ENCODE results near the gene CASTOR1. TPM values are rescaled to one million over a fixed set of nuclear protein-coding genes. Genes with fewer than 3 reads are reported as not detected.

Gene CASTOR1
- total and polyA plus RNA-seq, 11 donors: 3.8 to 16.6 (median 7.1) TPM

DNA sequence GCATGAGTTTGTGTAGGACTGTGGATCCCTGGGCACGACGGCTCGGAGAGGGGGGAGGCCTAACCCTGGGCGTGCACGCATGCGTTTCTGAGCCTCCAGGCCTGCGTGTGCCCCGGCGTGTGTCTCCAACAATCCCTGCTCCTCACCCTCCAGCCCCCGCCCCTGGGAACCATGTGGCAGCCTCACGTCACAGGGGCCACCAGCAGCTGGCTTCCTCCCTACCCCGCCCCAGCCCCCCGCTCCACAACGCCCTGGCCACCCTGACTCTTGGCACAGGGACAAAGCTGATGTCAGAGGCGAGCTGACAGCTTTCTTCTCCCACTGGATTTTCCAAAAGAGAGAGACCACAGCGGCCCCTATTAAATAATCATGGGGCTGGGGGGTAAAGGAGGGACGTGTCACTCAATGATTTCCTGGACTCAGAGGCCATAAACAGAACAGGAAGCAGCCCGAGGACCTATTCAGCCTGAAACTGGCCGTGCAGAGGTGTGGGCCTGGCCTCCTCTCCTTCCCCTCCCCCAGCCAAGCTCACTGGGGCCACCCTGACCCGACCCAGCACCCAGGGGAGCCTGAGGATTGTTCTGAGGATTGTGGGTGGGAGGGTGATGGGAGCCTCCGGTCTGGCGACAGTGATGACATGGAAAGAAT is 36.0 kb downstream of the CASTOR1 start:
- H3K27me3 ChIP-seq: peaks cover 0 to 20% (median 4%) of the 10 kb centered on the region in 9 donors
- no peaks in the 10 kb centered on the region for H3K36me3 ChIP-seq
- H3K9me3 ChIP-seq: no peaks in the 10 kb centered on the region
- peak overlapping the region in 1 of 12 donors; percentile 2 for H3K4me3 ChIP-seq
- peak overlapping the region in 6 of 12 donors; percentile 10 to 70 (median 39) for H3K27ac ChIP-seq
- peaks cover 0 to 52% (median 17%) of the 10 kb centered on the region in 12 donors for H3K4me1 ChIP-seq
- WGBS, 4 donors: 21 to 36% (median 27%) methylated on average over 7 to 22 of the region's 22 CpGs
- intact Hi-C loops (cut with DNase I): loop anchor here in 3 of 10 donors (2.0 to 5.0 kb wide), 2 partner anchors 46 to 145 kb away; no protein-coding TSS in a partner anchor
- no peak for TF ChIP-seq POLR2A (IDR thresholded peaks at IDR 0.05)
- TF ChIP-seq, protein P1, sequence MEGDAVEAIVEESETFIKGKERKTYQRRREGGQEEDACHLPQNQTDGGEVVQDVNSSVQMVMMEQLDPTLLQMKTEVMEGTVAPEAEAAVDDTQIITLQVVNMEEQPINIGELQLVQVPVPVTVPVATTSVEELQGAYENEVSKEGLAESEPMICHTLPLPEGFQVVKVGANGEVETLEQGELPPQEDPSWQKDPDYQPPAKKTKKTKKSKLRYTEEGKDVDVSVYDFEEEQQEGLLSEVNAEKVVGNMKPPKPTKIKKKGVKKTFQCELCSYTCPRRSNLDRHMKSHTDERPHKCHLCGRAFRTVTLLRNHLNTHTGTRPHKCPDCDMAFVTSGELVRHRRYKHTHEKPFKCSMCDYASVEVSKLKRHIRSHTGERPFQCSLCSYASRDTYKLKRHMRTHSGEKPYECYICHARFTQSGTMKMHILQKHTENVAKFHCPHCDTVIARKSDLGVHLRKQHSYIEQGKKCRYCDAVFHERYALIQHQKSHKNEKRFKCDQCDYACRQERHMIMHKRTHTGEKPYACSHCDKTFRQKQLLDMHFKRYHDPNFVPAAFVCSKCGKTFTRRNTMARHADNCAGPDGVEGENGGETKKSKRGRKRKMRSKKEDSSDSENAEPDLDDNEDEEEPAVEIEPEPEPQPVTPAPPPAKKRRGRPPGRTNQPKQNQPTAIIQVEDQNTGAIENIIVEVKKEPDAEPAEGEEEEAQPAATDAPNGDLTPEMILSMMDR (IDR thresholded peaks at IDR 0.05): no peak
- DNase-seq (peak; percentile 71 to 88 (median 81)), ATAC-seq (peak in 3 of 4 donors; percentile 9 to 57 (median 44))

DNA sequence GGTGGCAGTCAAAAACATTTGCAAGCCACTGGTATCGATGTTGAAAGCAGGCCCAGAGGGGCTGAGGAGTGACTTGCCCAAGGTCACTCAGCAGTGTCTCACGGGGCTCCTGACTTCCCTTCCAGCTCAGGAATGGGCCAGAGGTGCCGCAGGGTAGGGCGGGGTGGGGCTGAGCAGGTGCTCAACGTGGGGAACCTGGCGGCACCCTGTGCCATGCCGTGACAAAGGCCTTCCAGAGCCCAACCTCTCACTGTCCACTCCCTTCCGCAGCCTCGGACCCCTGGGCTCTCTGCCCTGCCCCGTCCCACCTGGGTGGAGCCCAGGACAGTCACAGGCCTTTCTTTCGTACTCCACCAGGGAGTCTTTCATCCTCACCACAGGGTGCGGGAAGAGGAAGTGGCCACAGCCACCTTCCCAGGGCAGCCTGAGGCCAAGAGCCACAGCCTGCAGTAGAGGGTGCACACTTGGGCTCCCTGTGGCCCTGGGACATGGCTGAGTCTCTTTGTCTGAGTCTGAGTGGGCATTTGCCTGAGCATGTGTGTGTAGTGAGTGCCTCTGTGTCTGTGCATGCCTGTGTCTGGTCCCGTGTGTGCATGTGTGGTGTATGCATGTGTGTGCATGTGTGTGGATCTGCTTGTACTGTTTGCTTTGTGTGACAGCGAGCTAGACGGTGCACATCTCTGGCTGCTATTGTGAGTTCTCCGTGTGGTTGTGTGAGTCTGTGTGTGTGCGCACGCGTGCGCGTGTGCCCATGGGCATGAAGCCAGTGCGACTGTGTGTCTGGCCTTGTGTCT is 36.7 kb downstream of the CASTOR1 start:
- DNase-seq (no peak), ATAC-seq (no peak)
- Histone ChIP-seq H3K27me3 (peaks cover 0 to 26% (median 9%) of the 10 kb centered on the region in 9 donors), H3K9me3 (no peaks in the 10 kb centered on the region), H3K27ac (peak overlapping the region in 6 of 12 donors; percentile 10 to 70 (median 48)), H3K4me1 (peaks cover 0 to 52% (median 17%) of the 10 kb centered on the region in 12 donors), H3K4me3 (no peak overlapping the region), H3K36me3 (no peaks in the 10 kb centered on the region)
- intact Hi-C loops (cut with DNase I): loop anchor here in 3 of 10 donors (2.0 to 5.0 kb wide), 2 partner anchors 45 to 144 kb away; no protein-coding TSS in a partner anchor
- 65 to 77% (median 74%) methylated on average over 21 to 22 of the region's 22 CpGs for WGBS, 4 donors
- TF ChIP-seq POLR2A (IDR thresholded peaks at IDR 0.05): no peak
- TF ChIP-seq, protein P1 (IDR thresholded peaks at IDR 0.05): no peak

DNA sequence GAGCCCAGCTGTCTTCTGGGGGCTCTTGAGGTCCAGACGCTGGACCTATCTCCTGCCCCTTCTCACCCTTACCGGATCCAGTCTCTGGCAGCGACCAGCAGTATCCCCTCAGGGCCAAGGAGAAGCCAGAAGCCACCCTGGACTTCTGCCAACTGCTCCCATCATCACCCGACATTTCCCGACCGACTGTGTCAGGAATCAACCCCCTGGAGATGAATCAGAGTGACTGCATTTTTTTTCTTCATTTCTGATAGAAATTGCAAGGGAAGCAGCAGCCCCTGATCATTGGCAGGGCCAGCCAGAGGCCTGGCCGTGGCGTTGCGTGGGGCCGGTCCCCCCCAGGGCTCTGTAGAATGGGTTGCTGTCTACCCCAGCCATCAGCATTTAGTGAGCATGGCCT is 37.6 kb downstream of the CASTOR1 start:
- Histone ChIP-seq H3K4me3 (no peak overlapping the region), H3K4me1 (peaks cover 0 to 59% (median 19%) of the 10 kb centered on the region in 12 donors), H3K27ac (peak overlapping the region in 4 of 12 donors; percentile 19 to 70 (median 55)), H3K9me3 (no peaks in the 10 kb centered on the region), H3K27me3 (peaks cover 2 to 33% (median 18%) of the 10 kb centered on the region in 9 donors), H3K36me3 (no peaks in the 10 kb centered on the region)
- ATAC-seq (no peak), DNase-seq (peak in 2 of 5 donors; percentile 59 to 75)
- intact Hi-C loops (cut with DNase I): loop anchor here in 3 of 10 donors (2.0 to 5.0 kb wide), 2 partner anchors 44 to 143 kb away; no protein-coding TSS in a partner anchor
- TF ChIP-seq, protein P1 (IDR thresholded peaks at IDR 0.05): no peak
- TF ChIP-seq POLR2A (IDR thresholded peaks at IDR 0.05): no peak
- 36 to 64% (median 48%) methylated on average over 10 of the region's 10 CpGs for WGBS, 4 donors

Measured in heart left ventricle (tissue), 16 donors.